NCI-H1105 treated with DMSO at 0.1 percent for 48 hours (cell line): Measurements from ENCODE around the gene ZNF516.

Experiments
- DNase-seq: peaks from one replicate; lab custom pipeline; 2025; lab: John Stamatoyannopoulos, UW

The ZNF516 gene

DNA sequence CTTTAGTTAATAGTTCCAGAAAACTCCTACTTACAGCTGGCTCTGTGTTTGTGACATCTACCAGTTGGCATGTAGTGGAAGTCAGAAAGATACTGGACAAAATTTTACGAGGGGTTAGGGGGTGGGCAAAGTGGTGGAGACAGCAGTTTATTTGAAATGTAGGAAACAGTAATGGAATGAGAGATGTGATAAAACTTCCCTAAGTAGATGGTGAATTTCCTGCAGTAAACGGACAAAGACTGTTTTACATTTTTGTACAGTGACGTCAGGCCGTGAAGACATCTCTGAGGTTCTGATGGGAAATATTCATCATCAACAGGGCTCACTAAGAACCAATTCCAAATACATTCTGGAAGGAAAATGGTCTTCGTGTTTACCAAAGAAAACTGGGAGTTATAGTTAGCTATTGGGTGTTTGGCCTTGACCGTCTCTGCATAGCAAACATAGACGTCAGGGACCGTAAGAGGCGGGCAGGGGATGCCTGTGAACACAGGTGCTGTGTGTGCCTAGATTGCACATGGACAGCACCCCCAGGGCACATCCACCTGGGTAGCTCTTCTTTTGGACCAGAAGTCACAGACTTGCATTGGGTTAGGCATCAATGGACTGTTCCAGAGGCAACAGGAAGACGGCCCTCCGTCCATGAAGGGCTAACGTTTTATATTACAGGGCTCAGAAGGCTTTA lies 131.5 kb downstream of the ZNF516 start:
- DNase-seq = no peak

- no peak for DNase-seq
Observed at GRCh38 chr18:76362676-76363075, 132.4 kb downstream of the ZNF516 start.

- no peak for DNase-seq
Observed at GRCh38 chr18:76361219-76361618, 133.8 kb downstream of the ZNF516 start.

DNA sequence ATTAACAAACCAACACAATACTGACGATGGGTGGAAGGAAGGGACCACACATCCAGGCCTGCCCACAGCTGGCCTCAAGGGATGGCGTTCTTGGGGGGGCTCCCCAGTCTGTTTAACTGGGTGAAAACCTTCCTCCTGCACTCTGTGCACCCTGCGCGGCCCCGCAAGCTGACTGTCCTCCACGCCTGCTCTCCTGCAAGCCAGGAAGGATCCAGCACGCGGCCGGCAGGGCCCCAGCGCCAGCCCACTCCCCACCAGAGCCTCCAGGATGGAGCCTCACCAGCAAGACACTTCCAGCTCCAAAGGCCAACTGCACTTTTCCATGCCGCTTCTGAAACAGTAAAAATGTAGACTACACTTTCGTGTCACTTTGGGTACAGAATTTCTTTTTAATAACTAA lies 135.1 kb downstream of the ZNF516 start:
- DNase-seq = no peak

GRCh38 chr18:76358774-76359173 lies 136.3 kb downstream of the ZNF516 start:
- DNase-seq = no peak

DNA sequence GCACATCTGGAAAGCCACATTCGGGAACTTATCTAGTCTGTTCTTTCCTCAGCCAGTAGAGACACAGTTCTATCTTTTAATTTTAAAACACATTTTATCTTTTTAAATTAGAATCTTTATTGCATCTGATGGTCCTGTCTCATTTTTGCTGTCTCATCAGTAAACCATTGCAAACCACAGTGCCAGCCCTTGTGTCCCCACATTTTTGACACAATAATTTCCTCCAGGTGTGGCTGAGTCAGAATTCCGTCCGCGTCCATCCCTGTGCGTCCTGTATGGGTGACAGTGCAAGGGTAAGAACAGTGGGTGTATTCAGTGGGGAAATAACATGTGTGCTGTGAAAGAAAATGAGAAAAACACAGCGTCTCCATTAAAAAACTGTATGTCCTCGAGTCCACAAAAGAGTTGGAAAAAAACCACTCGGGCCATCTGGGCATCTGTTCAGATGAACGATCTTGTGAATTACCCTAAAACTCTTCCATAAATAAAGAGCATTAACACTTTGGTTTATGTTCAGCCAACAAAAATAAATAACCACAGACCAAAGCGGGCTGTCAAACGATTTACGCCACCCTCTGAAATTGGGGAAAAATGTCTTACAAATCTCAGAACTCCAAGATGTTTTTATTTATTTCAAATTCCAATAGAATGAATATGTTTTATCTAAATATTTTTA lies 137.3 kb downstream of the ZNF516 start:
- no peak for DNase-seq

GRCh38 chr18:76357174-76357573 lies 137.9 kb downstream of the ZNF516 start:
- no peak for DNase-seq

GRCh38 chr18:76356666-76357065 lies 138.4 kb downstream of the ZNF516 start:
- DNase-seq = no peak

- DNase-seq = no peak
Observed at GRCh38 chr18:76354348-76354747, 140.7 kb downstream of the ZNF516 start.

DNA sequence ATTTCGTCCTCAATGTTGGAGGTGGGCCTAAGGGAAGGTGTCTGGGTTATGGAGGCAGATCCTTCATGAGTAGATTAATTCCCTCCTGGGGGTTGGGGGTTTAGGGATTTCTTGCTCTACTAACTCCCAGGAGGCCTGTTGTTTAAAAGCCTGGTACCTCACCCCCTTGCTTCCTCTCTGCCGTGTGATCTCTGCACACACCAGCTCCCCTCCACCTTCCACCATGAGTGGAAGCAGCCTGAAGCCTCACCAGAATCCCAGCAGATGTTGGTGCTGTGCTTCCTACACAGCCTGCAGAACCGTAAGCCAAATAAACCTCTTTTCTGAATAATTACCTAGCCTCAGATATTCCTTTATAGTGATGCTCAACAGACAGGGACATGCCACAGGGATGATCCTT lies 141.5 kb downstream of the ZNF516 start:
- DNase-seq = no peak

DNA sequence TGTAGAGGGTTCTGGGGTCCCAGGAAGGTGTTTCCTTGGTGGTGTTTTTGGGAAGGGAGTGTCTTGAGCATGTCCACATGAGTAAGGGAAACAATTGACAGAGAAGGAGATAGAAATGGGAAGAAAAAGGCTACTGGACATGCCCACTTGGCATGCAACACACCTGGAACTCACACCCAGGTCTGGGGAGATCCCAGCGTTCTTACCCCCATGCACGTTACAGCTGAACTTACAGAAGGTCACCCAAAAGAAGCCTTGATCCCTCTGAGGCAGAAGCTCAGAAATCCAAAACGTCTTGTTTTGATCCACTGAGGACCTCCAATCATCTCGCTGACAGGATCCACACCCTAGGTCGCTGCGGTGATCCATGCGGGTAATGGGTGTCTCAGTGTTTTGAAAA lies 142.0 kb downstream of the ZNF516 start:
- DNase-seq = no peak

- no peak for DNase-seq
Observed at GRCh38 chr18:76351961-76352581, 143.0 kb downstream of the ZNF516 start.

DNA sequence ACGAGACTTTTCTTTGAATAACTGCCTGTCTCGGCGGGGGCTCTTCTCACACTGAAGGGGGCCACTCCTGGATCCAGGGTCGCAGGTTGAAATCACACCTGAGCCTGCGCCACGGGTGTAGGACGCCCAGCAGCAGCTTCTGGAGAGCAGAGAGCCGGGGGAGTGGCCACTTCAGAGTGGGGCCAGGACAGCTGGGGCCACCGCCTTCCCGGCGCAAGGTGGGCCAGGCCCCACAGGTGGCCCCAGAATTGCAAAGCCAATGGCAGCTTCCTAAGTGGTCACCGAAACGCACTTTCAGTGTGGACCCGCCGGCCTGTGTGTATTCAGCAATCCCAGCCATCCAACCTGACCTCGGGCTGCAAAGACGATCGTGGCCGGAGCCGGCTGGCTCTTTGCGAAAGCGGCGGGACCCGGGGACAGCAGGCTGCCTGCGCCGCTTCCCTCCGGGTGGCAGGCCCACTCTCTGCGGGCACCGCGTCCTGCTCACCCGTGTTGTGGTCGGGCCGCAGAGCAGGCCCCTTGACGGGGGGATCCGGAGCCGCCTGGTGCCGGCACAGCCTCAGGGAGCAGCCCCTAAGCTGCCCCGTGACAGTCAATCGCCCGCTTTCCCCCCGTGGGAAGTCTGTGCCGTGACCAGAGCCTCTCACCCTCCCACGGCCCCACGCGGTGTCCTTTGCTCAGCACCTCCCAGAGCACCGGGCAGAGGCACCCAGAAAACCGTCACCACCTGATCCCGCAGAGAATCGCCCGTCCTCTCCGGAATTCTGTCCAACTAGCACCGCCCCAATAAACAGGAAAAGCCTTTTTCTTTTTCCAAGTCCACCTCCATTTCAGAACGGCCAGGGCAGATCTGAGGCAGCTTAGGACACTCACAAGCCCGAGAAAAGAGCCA lies 144.7 kb downstream of the ZNF516 start:
- DNase-seq = no peak

- DNase-seq = peak; percentile 57
Observed at GRCh38 chr18:76349067-76349715, 145.9 kb downstream of the ZNF516 start.

DNA sequence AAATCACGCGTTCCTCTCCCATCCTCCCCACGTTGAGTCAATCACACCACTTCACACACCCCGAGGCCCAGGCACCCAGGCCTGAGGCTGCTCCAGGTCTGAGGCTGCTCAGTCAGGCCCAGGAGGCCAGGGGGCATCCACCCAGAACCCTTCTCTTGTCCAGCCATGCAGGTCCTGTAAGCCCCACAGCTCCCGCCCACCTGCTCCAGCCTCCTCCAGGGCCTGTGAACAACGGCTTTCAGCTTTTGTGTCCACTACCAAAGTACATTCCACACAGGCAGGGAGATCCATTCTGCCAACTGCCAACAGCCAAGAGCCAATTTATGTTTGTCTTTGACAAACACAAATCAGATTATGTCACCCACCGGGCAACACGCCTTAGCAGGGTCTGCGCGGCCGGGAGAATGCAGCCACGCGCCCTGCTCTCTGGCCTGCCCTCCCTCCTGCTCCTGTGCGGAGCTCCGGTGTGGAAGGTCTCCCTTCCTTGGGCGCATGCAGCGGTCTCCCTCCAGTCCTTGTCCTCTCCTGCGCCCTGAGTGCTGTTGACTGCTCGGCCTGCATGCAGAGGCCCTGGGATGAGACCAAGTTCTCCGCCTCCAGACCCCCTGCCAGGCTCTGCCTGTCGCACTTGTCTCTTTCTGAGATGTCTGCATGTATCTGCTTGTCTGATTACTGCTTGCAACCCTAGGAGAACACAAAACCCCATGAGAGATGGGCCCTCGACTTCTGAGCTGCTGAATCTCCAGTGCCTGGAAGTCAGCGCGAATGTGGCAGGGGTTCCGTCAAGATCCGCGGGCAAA lies 146.6 kb downstream of the ZNF516 start:
- DNase-seq = no peak

- DNase-seq = no peak
Observed at GRCh38 chr18:76347341-76347740, 147.7 kb downstream of the ZNF516 start.

DNA sequence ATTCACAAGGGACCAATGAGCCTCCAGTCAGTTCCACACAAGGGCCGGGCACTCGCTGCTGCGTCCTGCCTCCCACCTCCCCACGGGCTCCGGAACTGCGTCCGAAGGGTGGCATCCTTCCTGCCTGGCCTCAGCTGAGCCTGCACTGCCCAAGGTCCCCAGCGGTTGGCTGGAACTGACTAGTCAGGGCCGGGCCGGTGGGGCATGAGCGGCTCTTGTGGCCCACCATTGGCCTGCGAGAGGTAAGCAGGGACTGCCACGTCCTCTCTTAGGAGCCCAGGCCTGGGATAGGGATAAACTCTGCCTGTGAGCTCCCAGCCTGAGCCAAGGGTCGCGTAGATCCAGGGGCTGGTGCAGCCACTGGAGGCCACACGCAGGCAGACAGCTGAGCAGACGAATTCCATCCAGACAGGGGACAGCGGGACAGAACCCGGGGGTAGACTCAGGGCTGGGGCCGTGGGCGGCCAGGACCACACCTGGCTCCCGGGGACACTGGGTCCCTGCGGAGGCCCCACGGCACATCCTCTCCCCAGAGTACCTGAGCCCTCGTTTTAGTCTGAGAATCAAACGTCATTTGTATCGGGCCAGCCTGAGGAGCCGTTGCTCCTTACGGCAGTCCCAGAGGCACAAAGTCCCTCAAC lies 148.4 kb downstream of the ZNF516 start:
- DNase-seq = no peak

DNA sequence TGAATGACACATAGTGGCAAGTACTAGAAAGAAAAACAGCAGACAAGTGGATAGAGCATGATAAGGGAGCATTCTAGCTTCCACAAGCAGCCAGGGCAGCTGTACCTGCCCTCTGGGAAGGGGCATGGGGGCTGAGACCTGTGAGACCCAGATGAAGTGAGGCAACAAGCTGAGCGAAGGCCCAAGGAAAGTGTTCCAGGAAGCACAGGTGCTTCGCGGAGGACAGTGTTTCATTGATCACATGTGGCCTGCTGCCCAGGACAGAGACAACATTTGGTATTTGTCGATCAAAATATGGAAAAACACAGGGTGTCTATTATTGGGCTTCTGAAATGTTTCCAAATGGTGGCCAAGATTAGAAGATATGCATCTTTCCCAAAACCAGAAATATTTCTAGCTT lies 149.1 kb downstream of the ZNF516 start:
- no peak for DNase-seq

GRCh38 chr18:76343938-76344569 lies 151.0 kb downstream of the ZNF516 start:
- no peak for DNase-seq

- no peak for DNase-seq
Observed at GRCh38 chr18:76340410-76340809, 154.6 kb downstream of the ZNF516 start.
